ENCODE measurements around the gene MTCL3.

MTCL3 gene

DNA sequence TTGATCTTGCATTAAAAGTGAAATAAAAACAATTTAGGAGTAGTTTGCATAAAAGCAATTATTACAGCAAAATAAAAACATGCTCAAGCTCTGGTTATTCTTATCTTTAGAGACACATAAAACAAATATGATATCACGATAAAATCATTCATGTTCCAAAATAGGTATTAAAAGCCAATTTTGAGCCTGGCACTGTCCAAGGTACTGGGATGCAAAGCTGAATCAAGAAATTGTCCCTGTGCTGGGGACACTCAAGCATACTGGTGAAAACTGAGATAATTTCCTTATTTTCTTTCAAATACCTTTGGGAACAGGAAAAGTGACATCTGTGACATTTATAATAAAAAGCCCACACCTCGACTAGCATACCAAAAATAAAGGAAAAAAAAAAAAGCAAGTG, 931 bp upstream of the MTCL3 start:
- ChIA-PET POLR2A (interaction anchor here (0.6 to 1.1 kb wide), 2 partner anchors 13 to 22 kb away, joined by 3 read pairs; no protein-coding TSS in a partner anchor), CTCF (ENCODE audit: unreplicated experiment) (interaction anchor here (0.6 kb wide), 1 partner anchor 238 kb away, joined by 3 read pairs; no protein-coding TSS in a partner anchor)
- Histone ChIP-seq H3K9me2 (ENCODE audit: insufficient read depth, low read length) (no peaks in the 10 kb centered on the region), H3K36me3 (ENCODE audit: insufficient read depth, low read length) (no peaks in the 10 kb centered on the region), H4K20me1 (ENCODE audit: insufficient read depth, low read length) (no peaks in the 10 kb centered on the region), H3K79me2 (ENCODE audit: insufficient read depth, low read depth, low read length) (no peaks in the 10 kb centered on the region), H3K4me3 (ENCODE audit: low read depth, low read length, poor library complexity, severe bottlenecking) (no peak overlapping the region), H3K4me1 (ENCODE audit: insufficient read depth, low read length, poor library complexity, severe bottlenecking) (no peaks in the 10 kb centered on the region), H3K4me2 (ENCODE audit: low read length) (no peak overlapping the region), H3K27ac (ENCODE audit: low read depth, low read length, poor library complexity, severe bottlenecking) (no peak overlapping the region), H2AFZ (ENCODE audit: low read length) (no peak overlapping the region), H3K9me3 (ENCODE audit: low read length) (no peaks in the 10 kb centered on the region)
- BruUV-seq (replicated peaks): no TSS peak
- TF ChIP-seq EZH2phosphoT487 (IDR thresholded peaks at IDR 0.05; ENCODE audit: borderline replicate concordance, low read depth, low read length): no peak
- TF ChIP-seq, protein P1, sequence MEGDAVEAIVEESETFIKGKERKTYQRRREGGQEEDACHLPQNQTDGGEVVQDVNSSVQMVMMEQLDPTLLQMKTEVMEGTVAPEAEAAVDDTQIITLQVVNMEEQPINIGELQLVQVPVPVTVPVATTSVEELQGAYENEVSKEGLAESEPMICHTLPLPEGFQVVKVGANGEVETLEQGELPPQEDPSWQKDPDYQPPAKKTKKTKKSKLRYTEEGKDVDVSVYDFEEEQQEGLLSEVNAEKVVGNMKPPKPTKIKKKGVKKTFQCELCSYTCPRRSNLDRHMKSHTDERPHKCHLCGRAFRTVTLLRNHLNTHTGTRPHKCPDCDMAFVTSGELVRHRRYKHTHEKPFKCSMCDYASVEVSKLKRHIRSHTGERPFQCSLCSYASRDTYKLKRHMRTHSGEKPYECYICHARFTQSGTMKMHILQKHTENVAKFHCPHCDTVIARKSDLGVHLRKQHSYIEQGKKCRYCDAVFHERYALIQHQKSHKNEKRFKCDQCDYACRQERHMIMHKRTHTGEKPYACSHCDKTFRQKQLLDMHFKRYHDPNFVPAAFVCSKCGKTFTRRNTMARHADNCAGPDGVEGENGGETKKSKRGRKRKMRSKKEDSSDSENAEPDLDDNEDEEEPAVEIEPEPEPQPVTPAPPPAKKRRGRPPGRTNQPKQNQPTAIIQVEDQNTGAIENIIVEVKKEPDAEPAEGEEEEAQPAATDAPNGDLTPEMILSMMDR (conservative IDR thresholded peaks at IDR 0.05; ENCODE audit: low read length): no peak
- DNase-seq (ENCODE audit: low spot score): no peak
- intact Hi-C loops (cut with micrococcal nuclease; ENCODE audit: unreplicated experiment): no loop called here

DNA sequence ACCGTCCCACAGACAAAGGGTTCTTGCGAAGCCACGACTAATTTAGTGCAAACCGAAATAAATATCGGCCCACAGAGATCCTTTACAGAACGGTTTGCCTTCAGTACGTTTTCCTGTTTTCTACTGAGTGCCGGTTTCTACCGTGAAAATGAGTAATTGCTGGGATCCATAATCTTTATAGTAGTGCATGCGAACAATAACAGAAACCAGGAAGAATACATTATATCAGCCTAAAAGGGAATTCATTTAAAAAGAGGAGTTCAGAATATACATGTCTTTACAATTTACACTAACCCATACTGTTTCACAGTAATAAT, 292 bp upstream of the MTCL3 start:
- no TSS peak for BruUV-seq (replicated peaks)
- H3K79me2 ChIP-seq (ENCODE audit: insufficient read depth, low read depth, low read length): no peaks in the 10 kb centered on the region
- TF ChIP-seq EZH2phosphoT487 (IDR thresholded peaks at IDR 0.05; ENCODE audit: borderline replicate concordance, low read depth, low read length): no peak
- TF ChIP-seq, protein P1 (conservative IDR thresholded peaks at IDR 0.05; ENCODE audit: low read length): no peak
- CTCF ChIA-PET (ENCODE audit: unreplicated experiment): no interaction called here
- H4K20me1 ChIP-seq (ENCODE audit: insufficient read depth, low read length): no peaks in the 10 kb centered on the region
- H3K4me2 ChIP-seq (ENCODE audit: low read length): no peak overlapping the region
- H2AFZ ChIP-seq (ENCODE audit: low read length): no peak overlapping the region
- no peak overlapping the region for H3K4me3 ChIP-seq (ENCODE audit: low read depth, low read length, poor library complexity, severe bottlenecking)
- H3K4me1 ChIP-seq (ENCODE audit: insufficient read depth, low read length, poor library complexity, severe bottlenecking): no peaks in the 10 kb centered on the region
- H3K9me3 ChIP-seq (ENCODE audit: low read length): no peaks in the 10 kb centered on the region
- POLR2A ChIA-PET: interaction anchor here (0.6 kb wide), 1 partner anchor 12 kb away, joined by 3 read pairs; no protein-coding TSS in a partner anchor
- H3K9me2 ChIP-seq (ENCODE audit: insufficient read depth, low read length): no peaks in the 10 kb centered on the region
- intact Hi-C loops (cut with micrococcal nuclease; ENCODE audit: unreplicated experiment): no loop called here
- no peaks in the 10 kb centered on the region for H3K36me3 ChIP-seq (ENCODE audit: insufficient read depth, low read length)
- H3K27ac ChIP-seq (ENCODE audit: low read depth, low read length, poor library complexity, severe bottlenecking): no peak overlapping the region
- no peak for DNase-seq (ENCODE audit: low spot score)

GRCh38 chr6:127518191-127518709, 885 bp downstream of the MTCL3 start:
- intact Hi-C loops (cut with micrococcal nuclease; ENCODE audit: unreplicated experiment): no loop called here
- Histone ChIP-seq H3K36me3 (ENCODE audit: insufficient read depth, low read length) (no peaks in the 10 kb centered on the region), H3K9me3 (ENCODE audit: low read length) (no peaks in the 10 kb centered on the region), H3K4me1 (ENCODE audit: insufficient read depth, low read length, poor library complexity, severe bottlenecking) (no peaks in the 10 kb centered on the region), H3K4me2 (ENCODE audit: low read length) (no peak overlapping the region), H3K27ac (ENCODE audit: low read depth, low read length, poor library complexity, severe bottlenecking) (no peak overlapping the region), H3K79me2 (ENCODE audit: insufficient read depth, low read depth, low read length) (no peaks in the 10 kb centered on the region), H3K4me3 (ENCODE audit: low read depth, low read length, poor library complexity, severe bottlenecking) (no peak overlapping the region), H3K9me2 (ENCODE audit: insufficient read depth, low read length) (no peaks in the 10 kb centered on the region), H4K20me1 (ENCODE audit: insufficient read depth, low read length) (no peaks in the 10 kb centered on the region), H2AFZ (ENCODE audit: low read length) (no peak overlapping the region)
- ChIA-PET CTCF (ENCODE audit: unreplicated experiment) (no interaction called here), POLR2A (interaction anchor here (0.6 kb wide), 1 partner anchor 1879 kb away, joined by 3 read pairs; no protein-coding TSS in a partner anchor)
- no peak for DNase-seq (ENCODE audit: low spot score)
- no TSS peak for BruUV-seq (replicated peaks)
- TF ChIP-seq, protein P1 (conservative IDR thresholded peaks at IDR 0.05; ENCODE audit: low read length): no peak
- no peak for TF ChIP-seq EZH2phosphoT487 (IDR thresholded peaks at IDR 0.05; ENCODE audit: borderline replicate concordance, low read depth, low read length)

All from OCI-LY7 (cell line).